ENCODE measurements around the gene NPPC. TPM values are rescaled to one million over a fixed set of nuclear protein-coding genes. Genes with fewer than 3 reads are reported as not detected.
"Not testable (repeated sequence)": the region's sequence is repeated elsewhere in the genome, so short reads cannot be mapped to it uniquely, and the experiment has no call there.

The NPPC gene
- total RNA-seq, 1 donor, result not detected

GRCh38 chr2:231894566-231895380 is 31.4 kb downstream of the NPPC start:
- H3K4me1 ChIP-seq (ENCODE audit: insufficient read depth, low read length), result no peaks in the 10 kb centered on the region
- H3K9me3 ChIP-seq (ENCODE audit: low read depth, low read length), result no peaks in the 10 kb centered on the region
- no peak overlapping the region for H3K4me3 ChIP-seq (ENCODE audit: low read length)
- H3K27me3 ChIP-seq (ENCODE audit: insufficient read depth, low read length), result no peaks in the 10 kb centered on the region

- Histone ChIP-seq H3K4me3 (ENCODE audit: low read length) (no peak overlapping the region), H3K27me3 (ENCODE audit: insufficient read depth, low read length) (no peaks in the 10 kb centered on the region), H3K9me3 (ENCODE audit: low read depth, low read length) (no peaks in the 10 kb centered on the region), H3K4me1 (ENCODE audit: insufficient read depth, low read length) (no peaks in the 10 kb centered on the region)
Observed at GRCh38 chr2:231891514-231891905, 34.7 kb downstream of the NPPC start.

- no peaks in the 10 kb centered on the region for H3K27me3 ChIP-seq (ENCODE audit: insufficient read depth, low read length)
- no peaks in the 10 kb centered on the region for H3K9me3 ChIP-seq (ENCODE audit: low read depth, low read length)
- H3K4me3 ChIP-seq (ENCODE audit: low read length), result no peak overlapping the region
- H3K4me1 ChIP-seq (ENCODE audit: insufficient read depth, low read length), result no peaks in the 10 kb centered on the region
Observed at GRCh38 chr2:231890896-231891513, 35.2 kb downstream of the NPPC start.

- no peak overlapping the region for H3K4me3 ChIP-seq (ENCODE audit: low read length)
- H3K27me3 ChIP-seq (ENCODE audit: insufficient read depth, low read length), result no peaks in the 10 kb centered on the region
- no peaks in the 10 kb centered on the region for H3K4me1 ChIP-seq (ENCODE audit: insufficient read depth, low read length)
- H3K9me3 ChIP-seq (ENCODE audit: low read depth, low read length), result no peaks in the 10 kb centered on the region
Observed at GRCh38 chr2:231887756-231888155, 38.4 kb downstream of the NPPC start.

GRCh38 chr2:231886071-231886681 is 40.0 kb downstream of the NPPC start:
- H3K4me1 ChIP-seq (ENCODE audit: insufficient read depth, low read length), result no peaks in the 10 kb centered on the region
- no peaks in the 10 kb centered on the region for H3K9me3 ChIP-seq (ENCODE audit: low read depth, low read length)
- H3K4me3 ChIP-seq (ENCODE audit: low read length), result no peak overlapping the region
- H3K27me3 ChIP-seq (ENCODE audit: insufficient read depth, low read length), result no peaks in the 10 kb centered on the region

GRCh38 chr2:231884438-231885140 is 41.6 kb downstream of the NPPC start:
- H3K9me3 ChIP-seq (ENCODE audit: low read depth, low read length), result no peaks in the 10 kb centered on the region
- H3K4me1 ChIP-seq (ENCODE audit: insufficient read depth, low read length), result no peaks in the 10 kb centered on the region
- no peak overlapping the region for H3K4me3 ChIP-seq (ENCODE audit: low read length)
- H3K27me3 ChIP-seq (ENCODE audit: insufficient read depth, low read length), result no peaks in the 10 kb centered on the region

- Histone ChIP-seq H3K4me1 (ENCODE audit: insufficient read depth, low read length) (no peaks in the 10 kb centered on the region), H3K4me3 (ENCODE audit: low read length) (no peak overlapping the region), H3K9me3 (ENCODE audit: low read depth, low read length) (no peaks in the 10 kb centered on the region), H3K27me3 (ENCODE audit: insufficient read depth, low read length) (no peaks in the 10 kb centered on the region)
Observed at GRCh38 chr2:231883468-231883881, 42.7 kb downstream of the NPPC start.

GRCh38 chr2:231882646-231883045 is 43.5 kb downstream of the NPPC start:
- Histone ChIP-seq H3K4me3 (ENCODE audit: low read length) (no peak overlapping the region), H3K9me3 (ENCODE audit: low read depth, low read length) (no peaks in the 10 kb centered on the region), H3K27me3 (ENCODE audit: insufficient read depth, low read length) (no peaks in the 10 kb centered on the region), H3K4me1 (ENCODE audit: insufficient read depth, low read length) (no peaks in the 10 kb centered on the region)

GRCh38 chr2:231880371-231880770 is 45.8 kb downstream of the NPPC start:
- not testable (repeated sequence) for H3K4me1 ChIP-seq (ENCODE audit: insufficient read depth, low read length); H3K27me3 ChIP-seq (ENCODE audit: insufficient read depth, low read length); H3K9me3 ChIP-seq (ENCODE audit: low read depth, low read length)

GRCh38 chr2:231879216-231879615 is 47.0 kb downstream of the NPPC start:
- Histone ChIP-seq H3K27me3 (ENCODE audit: insufficient read depth, low read length) (no peaks in the 10 kb centered on the region), H3K9me3 (ENCODE audit: low read depth, low read length) (no peaks in the 10 kb centered on the region), H3K4me3 (ENCODE audit: low read length) (no peak overlapping the region), H3K4me1 (ENCODE audit: insufficient read depth, low read length) (no peaks in the 10 kb centered on the region)

More at GRCh38 chr2:231880371-231880770, 45.8 kb downstream of the NPPC start:
- H3K4me3 ChIP-seq (ENCODE audit: low read length), result not testable (repeated sequence)

GRCh38 chr2:231877533-231878456 is 48.4 kb downstream of the NPPC start:
- Histone ChIP-seq H3K27me3 (ENCODE audit: insufficient read depth, low read length) (no peaks in the 10 kb centered on the region), H3K9me3 (ENCODE audit: low read depth, low read length) (no peaks in the 10 kb centered on the region), H3K4me1 (ENCODE audit: insufficient read depth, low read length) (no peaks in the 10 kb centered on the region)

GRCh38 chr2:231874944-231875343 is 51.3 kb downstream of the NPPC start:
- no peaks in the 10 kb centered on the region for H3K27me3 ChIP-seq (ENCODE audit: insufficient read depth, low read length)
- H3K4me3 ChIP-seq (ENCODE audit: low read length), result no peak overlapping the region
- H3K4me1 ChIP-seq (ENCODE audit: insufficient read depth, low read length), result no peaks in the 10 kb centered on the region
- H3K9me3 ChIP-seq (ENCODE audit: low read depth, low read length), result no peaks in the 10 kb centered on the region

More at GRCh38 chr2:231877533-231878456, 48.4 kb downstream of the NPPC start:
- no peak overlapping the region for H3K4me3 ChIP-seq (ENCODE audit: low read length)

Measured in mononuclear cell (primary cell).